HepG2 (cell line): ENCODE data around the gene DNAAF6. TPM values are rescaled to one million over a fixed set of nuclear protein-coding genes. Genes with fewer than 3 reads are reported as not detected.

Source experiments
- ARID4A ChIP-seq: sonication (generic); formaldehyde crosslinking; IDR thresholded peaks from 2 replicates; pipeline ENCODE4 v1.5.0; 2020; ENCODE audit warnings: mild to moderate bottlenecking, missing genetic modification reagents, borderline replicate concordance
- ASH2L ChIP-seq: fragments of 300-600, 200-600 bp; sonication (generic); IDR thresholded peaks from 2 replicates; pipeline ENCODE4 v1.7.0; 2017; ENCODE audit warnings: low read depth, mild to moderate bottlenecking, moderate library complexity, mixed read lengths, low read length; ENCODE audit not compliant: insufficient read length
- KDM5B ChIP-seq: sonication (generic); formaldehyde crosslinking; IDR thresholded peaks from 2 replicates; pipeline ENCODE4 v1.4.0; 2020; ENCODE audit warnings: missing genetic modification reagents, mild to moderate bottlenecking, borderline replicate concordance
- NR2C2 ChIP-seq: sonication (generic); formaldehyde crosslinking; IDR thresholded peaks from 2 replicates; pipeline ENCODE4 v1.4.0; 2020; ENCODE audit warnings: missing genetic modification reagents, mild to moderate bottlenecking, moderate library complexity, borderline replicate concordance
- POLR2A ChIP-seq, 2 experiments: IDR thresholded peaks; 2 replicates each; pipeline ENCODE4 v1.6.1; 2011; ENCODE audit warnings: low read depth in 2 of 2, low read length in 2 of 2, mild to moderate bottlenecking in 1 of 2, moderate library complexity in 1 of 2; ENCODE audit not compliant: insufficient read depth in 1 of 2
- POLR2AphosphoS5 ChIP-seq: IDR thresholded peaks from 2 replicates; pipeline ENCODE4 v1.6.1; 2012; ENCODE audit warnings: low read depth, low read length
- RBM39 ChIP-seq: fragments of 200-400 bp; formaldehyde crosslinking; IDR thresholded peaks from one replicate; pipeline ENCODE4 v1.6.1; 2018; ENCODE audit warnings: antibody characterized with exemption, mild to moderate bottlenecking, low read depth, low read length; ENCODE audit not compliant: poor library complexity, severe bottlenecking
- SP2 ChIP-seq: sonication (generic); formaldehyde crosslinking; IDR thresholded peaks from 2 replicates; pipeline ENCODE4 v1.5.1; 2020; ENCODE audit warnings: mild to moderate bottlenecking, missing genetic modification reagents
- TAF1 ChIP-seq: sonication (generic); formaldehyde crosslinking; IDR thresholded peaks from 2 replicates; pipeline ENCODE4 v1.4.0; 2020; ENCODE audit warnings: missing genetic modification reagents
- YY1 ChIP-seq: IDR thresholded peaks from 2 replicates; pipeline ENCODE4 v1.6.1; 2011; ENCODE audit warnings: low read length, low read depth, moderate library complexity, mild to moderate bottlenecking; ENCODE audit not compliant: insufficient read depth, insufficient replicate concordance
- ZGPAT ChIP-seq: IDR thresholded peaks from 2 replicates; pipeline ENCODE4 v1.6.1; 2016; ENCODE audit warnings: mild to moderate bottlenecking
- ZNF496 ChIP-seq: sonication (generic); formaldehyde crosslinking; IDR thresholded peaks from 2 replicates; pipeline ENCODE4 v1.8.1; 2023; ENCODE audit warnings: mild to moderate bottlenecking, moderate library complexity, missing genetic modification reagents; ENCODE audit not compliant: insufficient replicate concordance
- ZNF816 ChIP-seq: sonication (generic); formaldehyde crosslinking; IDR thresholded peaks from 2 replicates; pipeline ENCODE4 v1.8.0; 2022; ENCODE audit warnings: missing genetic modification reagents, mild to moderate bottlenecking, borderline replicate concordance
- polyA plus RNA-seq, 8 experiments: library from polyadenylated mRNA; depleted of rRNA in 3 of 8; stranded (reverse) in 7 of 8; unstranded in 1 of 8; fragments of >200 nt; fragmentation: Illumina TruSeq in 4 of 8; extraction: Trizol in 4 of 8; gene quantifications; 2 replicates each; pipeline versions ENCODE4 v1.2.1 to v1.2.3, GENCODE V29; 2011 to 2016; ENCODE audit warnings: low read depth in 4 of 8, missing spikeins in 1 of 8, mixed read lengths in 1 of 8; ENCODE audit not compliant: insufficient read depth in 1 of 8
- total RNA-seq, 5 experiments: library from RNA; depleted of rRNA; stranded (reverse); fragments of >200 nt; fragmentation: Illumina TruSeq; extraction: Trizol; gene quantifications; 2 replicates each; pipeline ENCODE4 v1.2.3, GENCODE V29; 2016; ENCODE audit warnings: low read depth in 1 of 5
- TF ChIP-seq, protein P1 (sequence below): sonication (generic); formaldehyde crosslinking; IDR thresholded peaks from 2 replicates; pipeline ENCODE4 v1.5.1; 2020; ENCODE audit warnings: mild to moderate bottlenecking, missing genetic modification reagents, moderate library complexity
- TF ChIP-seq, protein P2 (sequence below): sonication (generic); formaldehyde crosslinking; IDR thresholded peaks from 2 replicates; pipeline ENCODE4 v1.4.0; 2020; ENCODE audit warnings: missing genetic modification reagents

The DNAAF6 gene
- total and polyA plus RNA-seq, 2 of the 13 experiments (the other 11 are each of a cell fraction or from before 2014, with no cell fraction given): not detected

GRCh38 chrX:107205770-107206696 lies at the start of gene DNAAF6, which contains the start of gene NUP62CL (continued):
- TF ChIP-seq ARID4A (peak; percentile 63), ZNF816 (CRISPR knock-in tag) (no peak), SP2 (CRISPR knock-in tag) (peak; percentile 54; the same call in 1 of the 2 replicates), RBM39 (peak; percentile 42), YY1 (no peak), POLR2A (IDR thresholded peaks at IDR 0.05; ENCODE audit: insufficient read depth in 1 of 2, low read depth in 2 of 2, low read length in 2 of 2) (peak; percentile 46 to 70; a peak in 3 of 4 replicates), POLR2AphosphoS5 (peak; percentile 26; the same call in 1 of the 2 replicates), ZGPAT (CRISPR knock-in tag) (no peak), TAF1 (CRISPR knock-in tag) (0 out of 2 replicates have a peak, but pooled peaks have one; percentile 25), ZNF496 (CRISPR knock-in tag) (no peak), ASH2L (peak; percentile 38), NR2C2 (peak; percentile 68), KDM5B (CRISPR knock-in tag) (peak; percentile 39; the same call in 1 of the 2 replicates)
- TF ChIP-seq, protein P1, sequence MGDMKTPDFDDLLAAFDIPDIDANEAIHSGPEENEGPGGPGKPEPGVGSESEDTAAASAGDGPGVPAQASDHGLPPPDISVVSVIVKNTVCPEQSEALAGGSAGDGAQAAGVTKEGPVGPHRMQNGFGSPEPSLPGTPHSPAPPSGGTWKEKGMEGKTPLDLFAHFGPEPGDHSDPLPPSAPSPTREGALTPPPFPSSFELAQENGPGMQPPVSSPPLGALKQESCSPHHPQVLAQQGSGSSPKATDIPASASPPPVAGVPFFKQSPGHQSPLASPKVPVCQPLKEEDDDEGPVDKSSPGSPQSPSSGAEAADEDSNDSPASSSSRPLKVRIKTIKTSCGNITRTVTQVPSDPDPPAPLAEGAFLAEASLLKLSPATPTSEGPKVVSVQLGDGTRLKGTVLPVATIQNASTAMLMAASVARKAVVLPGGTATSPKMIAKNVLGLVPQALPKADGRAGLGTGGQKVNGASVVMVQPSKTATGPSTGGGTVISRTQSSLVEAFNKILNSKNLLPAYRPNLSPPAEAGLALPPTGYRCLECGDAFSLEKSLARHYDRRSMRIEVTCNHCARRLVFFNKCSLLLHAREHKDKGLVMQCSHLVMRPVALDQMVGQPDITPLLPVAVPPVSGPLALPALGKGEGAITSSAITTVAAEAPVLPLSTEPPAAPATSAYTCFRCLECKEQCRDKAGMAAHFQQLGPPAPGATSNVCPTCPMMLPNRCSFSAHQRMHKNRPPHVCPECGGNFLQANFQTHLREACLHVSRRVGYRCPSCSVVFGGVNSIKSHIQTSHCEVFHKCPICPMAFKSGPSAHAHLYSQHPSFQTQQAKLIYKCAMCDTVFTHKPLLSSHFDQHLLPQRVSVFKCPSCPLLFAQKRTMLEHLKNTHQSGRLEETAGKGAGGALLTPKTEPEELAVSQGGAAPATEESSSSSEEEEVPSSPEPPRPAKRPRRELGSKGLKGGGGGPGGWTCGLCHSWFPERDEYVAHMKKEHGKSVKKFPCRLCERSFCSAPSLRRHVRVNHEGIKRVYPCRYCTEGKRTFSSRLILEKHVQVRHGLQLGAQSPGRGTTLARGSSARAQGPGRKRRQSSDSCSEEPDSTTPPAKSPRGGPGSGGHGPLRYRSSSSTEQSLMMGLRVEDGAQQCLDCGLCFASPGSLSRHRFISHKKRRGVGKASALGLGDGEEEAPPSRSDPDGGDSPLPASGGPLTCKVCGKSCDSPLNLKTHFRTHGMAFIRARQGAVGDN (CRISPR knock-in tag): peak; percentile 68
- TF ChIP-seq, protein P2, sequence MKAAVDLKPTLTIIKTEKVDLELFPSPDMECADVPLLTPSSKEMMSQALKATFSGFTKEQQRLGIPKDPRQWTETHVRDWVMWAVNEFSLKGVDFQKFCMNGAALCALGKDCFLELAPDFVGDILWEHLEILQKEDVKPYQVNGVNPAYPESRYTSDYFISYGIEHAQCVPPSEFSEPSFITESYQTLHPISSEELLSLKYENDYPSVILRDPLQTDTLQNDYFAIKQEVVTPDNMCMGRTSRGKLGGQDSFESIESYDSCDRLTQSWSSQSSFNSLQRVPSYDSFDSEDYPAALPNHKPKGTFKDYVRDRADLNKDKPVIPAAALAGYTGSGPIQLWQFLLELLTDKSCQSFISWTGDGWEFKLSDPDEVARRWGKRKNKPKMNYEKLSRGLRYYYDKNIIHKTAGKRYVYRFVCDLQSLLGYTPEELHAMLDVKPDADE (CRISPR knock-in tag): no peak
